Activated CD4-positive, alpha-beta memory T cell treated with anti-CD3 and anti-CD28 coated beads, Interleukin-2, amount 10 ng/mL, durations not matched to agents 7 days and 5 days (primary cell): Measurements from ENCODE around the gene ZNF556. TPM values are rescaled to one million over a fixed set of nuclear protein-coding genes. Genes with fewer than 3 reads are reported as not detected.
"Not testable (repeated sequence)": the region's sequence is repeated elsewhere in the genome, so short reads cannot be mapped to it uniquely, and the experiment has no call there.

ENCODE experiments used
- CTCF ChIA-PET: fragments of 350-600 bp; sonication (Branson Sonifier 250); formaldehyde crosslinking; loops from one replicate; lab custom pipeline; 2021; ENCODE audit warnings: antibody characterized with exemption, inconsistent platforms; lab: Charles Lee
- POLR2A ChIA-PET: fragments of 350-600 bp; sonication (Branson Sonifier 250); formaldehyde crosslinking; loops from one replicate; lab custom pipeline; 2021; ENCODE audit warnings: antibody characterized with exemption; lab: Charles Lee
- DNase-seq: peaks from one replicate; pipeline ENCODE4 v3.0.0-alpha.2; 2020
- H3K27ac Mint-ChIP-seq: one replicate; pipeline ENCODE4 v1.8.0; 2021; ENCODE audit warnings: mild to moderate bottlenecking, mixed read lengths
- H3K27me3 Mint-ChIP-seq: one replicate; pipeline ENCODE4 v1.8.0; 2021; ENCODE audit warnings: mixed read lengths
- H3K36me3 Mint-ChIP-seq: one replicate; pipeline ENCODE4 v1.8.0; 2021; ENCODE audit warnings: low read depth, mixed read lengths
- H3K4me1 Mint-ChIP-seq: one replicate; pipeline ENCODE4 v1.8.0; 2021; ENCODE audit warnings: mixed read lengths
- H3K4me3 Mint-ChIP-seq: one replicate; pipeline ENCODE4 v1.8.0; 2021; ENCODE audit warnings: mild to moderate bottlenecking, mixed read lengths
- H3K9me3 Mint-ChIP-seq: one replicate; pipeline ENCODE4 v1.8.0; 2021; ENCODE audit warnings: mixed read lengths
- total RNA-seq, 2 experiments: library from RNA; stranded (reverse); gene quantifications; one replicate each; pipeline ENCODE4 v1.2.3, GENCODE V29; 2021

ZNF556 gene
- total RNA-seq, 2 experiments from 2014 or later, result not detected

- H3K4me1 Mint-ChIP-seq, result peaks cover 16% of the 10 kb centered on the region
- POLR2A ChIA-PET, result interaction anchor here (0.6 to 1.4 kb wide), 10 partner anchors 10 to 422 kb away, joined by 3 to 10 read pairs (median 3); partner anchors contain the start of gene THOP1
Observed at GRCh38 chr19:2900296-2901252, 33.4 kb downstream of the ZNF556 start, which contains the start of gene ZNF57. Gene ZNF57 (plus strand): TSS chr19:2900928. CDS start chr19:2901046, 118 bp downstream.

GRCh38 chr19:2902590-2903218 is 35.6 kb downstream of the ZNF556 start:
- Mint-ChIP-seq H3K27me3 (no peaks in the 10 kb centered on the region), H3K9me3 (peaks cover 2% of the 10 kb centered on the region), H3K36me3 (peaks cover 15% of the 10 kb centered on the region), H3K4me1 (peaks cover 16% of the 10 kb centered on the region), H3K27ac (no peak overlapping the region), H3K4me3 (no peak overlapping the region)
- DNase-seq, result no peak
- CTCF ChIA-PET, result interaction anchor here (1.2 kb wide), 1 partner anchor 48 kb away, joined by 3 read pairs; no protein-coding TSS in a partner anchor
- POLR2A ChIA-PET, result no interaction called here

More at GRCh38 chr19:2900296-2901252, 33.4 kb downstream of the ZNF556 start, which contains the start of gene ZNF57:
- CTCF ChIA-PET, result interaction anchor here (0.7 to 2.1 kb wide), 5 partner anchors 8 to 81 kb away, joined by 3 to 13 read pairs (median 4); partner anchors contain the start of gene ZNF555
- Mint-ChIP-seq H3K27me3 (no peaks in the 10 kb centered on the region), H3K9me3 (peaks cover 10% of the 10 kb centered on the region), H3K4me3 (peak within 1 kb of the TSS; percentile 99), H3K36me3 (peaks cover 6% of the 10 kb centered on the region), H3K27ac (peak within 1 kb of the TSS; percentile 93)
- DNase-seq, result peak; percentile 97

DNA sequence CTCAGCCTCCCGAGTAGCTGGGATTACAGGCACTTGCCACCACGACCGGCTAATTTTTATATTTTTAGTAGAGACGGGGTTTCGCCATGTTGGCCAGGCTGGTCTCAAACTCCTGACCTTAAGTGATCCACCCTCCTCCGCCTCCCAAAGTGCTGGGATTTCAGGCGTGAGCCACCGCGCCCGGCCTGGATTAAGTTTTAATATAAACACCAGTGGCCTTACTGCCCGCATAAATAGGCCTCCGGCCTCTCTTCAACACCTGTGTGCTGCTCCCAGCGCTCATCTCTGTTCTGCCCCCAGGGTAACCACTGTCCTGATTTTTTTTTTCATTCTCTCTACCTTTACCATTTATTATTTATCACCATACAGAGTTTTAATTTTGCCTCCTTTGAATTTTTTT is 36.2 kb downstream of the ZNF556 start:
- DNase-seq, H3K4me3 Mint-ChIP-seq, H3K9me3 Mint-ChIP-seq, CTCF ChIA-PET, H3K27ac Mint-ChIP-seq, H3K27me3 Mint-ChIP-seq, POLR2A ChIA-PET: not testable (repeated sequence)
- peaks cover 16% of the 10 kb centered on the region for H3K4me1 Mint-ChIP-seq
- peaks cover 15% of the 10 kb centered on the region for H3K36me3 Mint-ChIP-seq

DNA sequence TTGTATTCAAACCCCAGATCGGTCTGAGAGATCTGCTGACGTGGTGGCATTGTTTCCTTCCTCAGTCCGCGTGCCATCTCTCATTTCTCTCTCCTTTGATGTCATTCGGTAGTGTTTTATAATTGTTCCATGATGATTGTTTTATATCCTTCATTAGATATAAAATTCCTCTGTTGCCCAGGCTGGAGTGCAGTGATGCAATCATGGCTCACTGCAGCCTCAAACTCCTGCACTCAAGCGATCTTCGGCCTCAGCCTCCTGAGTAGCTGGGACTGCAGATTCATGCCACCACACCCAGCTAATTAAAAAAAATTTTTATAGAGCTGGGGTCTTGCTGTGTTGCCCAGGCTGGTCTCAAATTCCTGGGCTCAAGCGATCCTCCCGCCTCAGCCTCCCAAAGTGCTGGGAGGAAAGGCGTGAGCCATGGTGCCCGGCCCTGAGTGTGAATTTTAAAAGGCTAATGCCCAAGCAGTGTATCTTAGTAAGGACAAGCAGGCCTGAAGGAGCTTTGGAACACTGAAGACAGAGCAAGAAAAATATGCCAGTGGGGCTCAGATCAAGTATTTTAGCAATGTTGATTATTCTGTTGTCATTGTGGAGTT is 38.9 kb downstream of the ZNF556 start:
- no peak for DNase-seq
- no peak overlapping the region for H3K4me3 Mint-ChIP-seq
- peaks cover 8% of the 10 kb centered on the region for H3K9me3 Mint-ChIP-seq
- H3K4me1 Mint-ChIP-seq, result peaks cover 18% of the 10 kb centered on the region
- POLR2A ChIA-PET, result no interaction called here
- peaks cover 17% of the 10 kb centered on the region for H3K36me3 Mint-ChIP-seq
- H3K27me3 Mint-ChIP-seq, result no peaks in the 10 kb centered on the region
- CTCF ChIA-PET, result no interaction called here
- H3K27ac Mint-ChIP-seq, result no peak overlapping the region

GRCh38 chr19:2906631-2907195 is 39.6 kb downstream of the ZNF556 start:
- Mint-ChIP-seq H3K27me3 (no peaks in the 10 kb centered on the region), H3K27ac (no peak overlapping the region), H3K9me3 (peaks cover 11% of the 10 kb centered on the region), H3K4me3 (no peak overlapping the region), H3K36me3 (peaks cover 20% of the 10 kb centered on the region), H3K4me1 (peaks cover 19% of the 10 kb centered on the region)
- ChIA-PET POLR2A (no interaction called here), CTCF (interaction anchor here (0.5 to 1.3 kb wide), 3 partner anchors 25 to 45 kb away, joined by 3 to 4 read pairs (median 4); no protein-coding TSS in a partner anchor)
- no peak for DNase-seq

- Mint-ChIP-seq H3K4me3 (no peak overlapping the region), H3K36me3 (peaks cover 65% of the 10 kb centered on the region), H3K9me3 (peaks cover 40% of the 10 kb centered on the region), H3K4me1 (peaks cover 22% of the 10 kb centered on the region), H3K27ac (peak overlapping the region; percentile 48), H3K27me3 (no peaks in the 10 kb centered on the region)
- ChIA-PET POLR2A (interaction anchor here (0.9 to 1.3 kb wide), 4 partner anchors 11 to 65 kb away, joined by 3 to 5 read pairs (median 3); partner anchors contain the start of genes TLE6 and ZNF57), CTCF (interaction anchor here (1.6 kb wide), 2 partner anchors 10 to 38 kb away, joined by 4 read pairs; no protein-coding TSS in a partner anchor)
- no peak for DNase-seq
Observed at GRCh38 chr19:2912306-2912705, 45.2 kb downstream of the ZNF556 start.

DNA sequence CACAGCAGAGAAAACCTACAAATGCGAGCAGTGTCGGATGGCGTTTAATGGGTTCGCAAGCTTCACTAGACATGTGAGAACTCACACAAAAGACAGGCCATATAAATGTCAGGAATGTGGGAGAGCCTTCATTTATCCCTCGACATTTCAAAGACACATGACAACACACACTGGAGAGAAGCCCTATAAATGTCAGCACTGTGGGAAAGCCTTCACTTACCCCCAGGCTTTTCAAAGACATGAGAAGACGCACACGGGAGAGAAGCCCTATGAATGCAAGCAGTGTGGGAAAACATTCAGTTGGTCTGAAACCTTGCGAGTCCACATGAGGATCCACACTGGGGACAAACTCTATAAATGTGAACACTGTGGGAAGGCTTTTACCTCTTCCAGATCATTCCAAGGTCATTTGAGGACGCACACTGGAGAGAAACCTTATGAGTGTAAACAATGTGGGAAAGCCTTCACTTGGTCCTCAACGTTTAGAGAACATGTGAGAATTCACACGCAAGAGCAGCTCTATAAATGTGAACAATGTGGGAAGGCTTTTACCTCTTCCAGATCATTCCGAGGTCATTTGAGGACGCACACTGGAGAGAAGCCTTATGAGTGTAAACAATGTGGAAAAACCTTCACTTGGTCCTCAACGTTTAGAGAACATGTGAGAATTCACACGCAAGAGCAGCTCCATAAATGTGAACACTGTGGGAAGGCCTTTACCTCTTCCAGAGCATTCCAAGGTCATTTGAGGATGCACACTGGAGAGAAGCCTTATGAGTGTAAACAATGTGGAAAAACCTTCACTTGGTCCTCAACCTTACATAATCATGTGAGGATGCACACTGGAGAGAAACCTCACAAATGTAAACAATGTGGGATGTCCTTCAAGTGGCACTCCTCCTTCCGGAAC is 50.4 kb downstream of the ZNF556 start:
- H3K27me3 Mint-ChIP-seq, result no peaks in the 10 kb centered on the region
- POLR2A ChIA-PET, result no interaction called here
- no peak overlapping the region for H3K27ac Mint-ChIP-seq
- peaks cover 66% of the 10 kb centered on the region for H3K36me3 Mint-ChIP-seq
- H3K4me3 Mint-ChIP-seq, result no peak overlapping the region
- peaks cover 40% of the 10 kb centered on the region for H3K9me3 Mint-ChIP-seq
- H3K4me1 Mint-ChIP-seq, result peaks cover 2% of the 10 kb centered on the region
- DNase-seq, result no peak
- CTCF ChIA-PET, result interaction anchor here (0.6 kb wide), 2 partner anchors 15 to 802 kb away, joined by 3 to 5 read pairs; no protein-coding TSS in a partner anchor

DNA sequence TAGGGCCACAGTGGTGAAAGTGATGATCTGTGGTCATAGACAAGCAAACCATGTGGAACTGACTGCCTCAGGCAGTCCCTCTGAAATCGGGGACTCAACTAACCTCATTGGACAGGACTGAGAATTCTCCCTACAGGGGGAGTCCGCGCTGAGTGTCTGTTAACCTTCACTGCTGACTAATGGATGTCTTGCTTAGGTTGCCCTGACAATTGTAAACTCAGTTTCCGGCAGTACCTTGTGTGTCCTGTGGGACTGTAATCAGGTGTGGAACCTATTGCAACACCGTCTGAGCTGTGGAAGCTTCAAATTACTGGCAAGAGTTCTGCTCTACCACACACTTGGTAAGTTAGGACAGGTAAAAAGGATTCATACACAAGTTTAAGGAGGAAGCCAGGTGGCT is 55.9 kb downstream of the ZNF556 start:
- H3K27ac Mint-ChIP-seq, result no peak overlapping the region
- peaks cover 20% of the 10 kb centered on the region for H3K36me3 Mint-ChIP-seq
- no peaks in the 10 kb centered on the region for H3K4me1 Mint-ChIP-seq
- H3K27me3 Mint-ChIP-seq, result no peaks in the 10 kb centered on the region
- POLR2A ChIA-PET, result interaction anchor here (1.2 kb wide), 1 partner anchor 10 kb away, joined by 3 read pairs; no protein-coding TSS in a partner anchor
- CTCF ChIA-PET, result interaction anchor here (0.6 kb wide), 1 partner anchor 261 kb away, joined by 3 read pairs; no protein-coding TSS in a partner anchor
- no peak overlapping the region for H3K4me3 Mint-ChIP-seq
- DNase-seq, result no peak
- peaks cover 24% of the 10 kb centered on the region for H3K9me3 Mint-ChIP-seq

DNA sequence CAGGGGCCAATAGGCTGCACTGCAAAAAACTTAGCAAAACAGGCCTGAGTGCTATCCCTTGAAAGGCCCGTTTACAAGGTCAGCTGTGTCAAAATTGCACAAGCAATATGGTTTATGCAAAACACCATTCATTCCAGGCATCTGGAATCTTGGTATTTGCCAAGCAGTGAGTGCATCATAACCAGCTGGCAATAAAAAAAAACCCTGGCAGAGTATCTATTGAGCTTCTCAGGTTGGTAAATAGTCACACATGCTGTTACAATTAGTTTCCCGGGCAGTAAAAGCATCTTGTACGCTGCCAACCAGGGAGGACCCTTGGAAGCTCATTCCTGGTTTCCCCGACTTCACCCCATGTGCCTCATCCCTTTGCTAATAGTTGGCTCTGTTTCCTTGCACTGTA is 56.4 kb downstream of the ZNF556 start:
- no peak overlapping the region for H3K4me3 Mint-ChIP-seq
- no peak for DNase-seq
- no peaks in the 10 kb centered on the region for H3K4me1 Mint-ChIP-seq
- H3K36me3 Mint-ChIP-seq, result peaks cover 15% of the 10 kb centered on the region
- peaks cover 20% of the 10 kb centered on the region for H3K9me3 Mint-ChIP-seq
- POLR2A ChIA-PET, result interaction anchor here (1.2 kb wide), 1 partner anchor 11 kb away, joined by 3 read pairs; no protein-coding TSS in a partner anchor
- no peaks in the 10 kb centered on the region for H3K27me3 Mint-ChIP-seq
- H3K27ac Mint-ChIP-seq, result no peak overlapping the region
- CTCF ChIA-PET, result interaction anchor here (0.6 to 2.1 kb wide), 2 partner anchors 27 to 262 kb away, joined by 3 to 5 read pairs; no protein-coding TSS in a partner anchor

DNA sequence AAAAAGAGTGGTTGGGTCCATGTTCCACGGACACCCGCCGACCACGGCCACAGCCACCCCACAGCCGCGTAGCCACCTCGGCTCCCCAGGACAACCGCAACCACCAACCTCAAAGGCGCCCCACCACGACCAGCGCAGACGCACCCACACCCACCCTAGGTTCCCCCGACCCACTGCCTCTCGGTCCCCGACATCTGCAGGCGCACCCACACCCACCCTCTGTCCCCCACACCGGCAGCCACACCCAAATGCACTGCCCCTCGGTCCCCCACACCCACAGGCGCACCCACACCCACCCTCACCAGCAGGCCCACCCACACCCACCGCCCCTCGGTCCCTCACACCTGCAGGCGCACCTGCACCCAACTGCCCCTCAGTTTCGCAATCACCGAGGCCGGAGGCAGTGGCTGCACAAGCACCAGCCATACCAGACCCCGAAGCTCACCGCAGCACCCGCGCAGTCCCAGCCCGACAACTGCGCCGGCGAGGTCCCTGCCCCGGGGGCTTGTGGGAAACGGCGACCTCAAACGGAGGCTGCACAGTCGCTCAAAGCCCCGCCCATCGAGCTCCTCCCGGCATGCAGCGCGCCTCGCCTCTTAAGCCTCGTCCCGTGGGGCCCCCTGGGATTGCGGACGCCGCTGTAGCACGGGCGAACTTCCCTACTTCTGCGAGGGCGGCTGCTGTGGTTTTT is 59.4 kb downstream of the ZNF556 start:
- Mint-ChIP-seq H3K9me3 (peaks cover 21% of the 10 kb centered on the region), H3K4me3 (no peak overlapping the region), H3K27ac (no peak overlapping the region), H3K4me1 (no peaks in the 10 kb centered on the region), H3K27me3 (no peaks in the 10 kb centered on the region), H3K36me3 (peaks cover 14% of the 10 kb centered on the region)
- CTCF ChIA-PET, result no interaction called here
- DNase-seq, result no peak
- POLR2A ChIA-PET, result no interaction called here

DNA sequence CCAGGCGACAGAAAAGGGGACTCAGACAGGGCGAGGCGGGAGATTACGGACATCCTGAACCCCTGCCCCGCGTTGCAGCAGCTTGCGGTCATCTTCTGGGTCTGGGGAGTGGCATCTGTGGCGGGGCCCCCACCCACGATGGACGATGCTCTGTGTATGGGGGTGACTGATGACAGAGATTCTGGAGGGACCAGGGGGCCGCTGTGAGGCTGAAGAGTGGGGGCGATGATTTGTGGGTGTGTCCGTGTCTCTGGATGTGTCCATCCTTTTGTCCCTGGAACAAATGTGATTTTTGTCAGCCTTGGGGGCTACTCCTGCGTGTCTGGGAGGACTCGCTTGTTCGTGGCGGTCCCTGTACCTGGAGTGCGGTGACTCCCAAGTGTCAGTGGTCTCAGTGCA is 59.9 kb downstream of the ZNF556 start:
- peaks cover 16% of the 10 kb centered on the region for H3K36me3 Mint-ChIP-seq
- DNase-seq, result no peak
- no peaks in the 10 kb centered on the region for H3K4me1 Mint-ChIP-seq
- H3K27ac Mint-ChIP-seq, result no peak overlapping the region
- CTCF ChIA-PET, result no interaction called here
- POLR2A ChIA-PET, result no interaction called here
- no peaks in the 10 kb centered on the region for H3K27me3 Mint-ChIP-seq
- peaks cover 22% of the 10 kb centered on the region for H3K9me3 Mint-ChIP-seq
- no peak overlapping the region for H3K4me3 Mint-ChIP-seq
